HG02642 (cell line): ENCODE measurements around the gene MLLT3.
"Not testable (repeated sequence)": the region's sequence is repeated elsewhere in the genome, so short reads cannot be mapped to it uniquely, and the experiment has no call there.

Experiments used
- ATAC-seq: cut with Tn5 transposase; IDR thresholded peaks from one replicate; pipeline ENCODE4 v1.9.1; 2021; ENCODE audit warnings: mild to moderate bottlenecking; ENCODE audit not compliant: unreplicated experiment, poor library complexity

MLLT3 gene

GRCh38 chr9:20622330-20623020, at the start of gene MLLT3:
TSS of gene MLLT3 (minus strand) at chr9:20622499.
- ATAC-seq = peak; percentile 85

- no peak for ATAC-seq
Measured at GRCh38 chr9:20671635-20672034, 49.3 kb upstream of the MLLT3 start.

- no peak for ATAC-seq
Measured at GRCh38 chr9:20670395-20670794, 48.1 kb upstream of the MLLT3 start.

- ATAC-seq = no peak
Measured at GRCh38 chr9:20664501-20664900, 42.2 kb upstream of the MLLT3 start.

GRCh38 chr9:20663133-20663532, 40.8 kb upstream of the MLLT3 start:
- ATAC-seq = no peak

GRCh38 chr9:20662156-20662555, 39.9 kb upstream of the MLLT3 start:
- ATAC-seq = no peak

GRCh38 chr9:20659474-20659967, 37.2 kb upstream of the MLLT3 start:
- no peak for ATAC-seq

- ATAC-seq = no peak
Measured at GRCh38 chr9:20658677-20659473, 36.6 kb upstream of the MLLT3 start.

- ATAC-seq = not testable (repeated sequence)
Measured at GRCh38 chr9:20658246-20658667, 36.0 kb upstream of the MLLT3 start.

- no peak for ATAC-seq
Measured at GRCh38 chr9:20651939-20652338, 29.6 kb upstream of the MLLT3 start.

GRCh38 chr9:20650750-20651299, 28.5 kb upstream of the MLLT3 start:
- ATAC-seq = no peak

- no peak for ATAC-seq
Measured at GRCh38 chr9:20650313-20650712, 28.0 kb upstream of the MLLT3 start.

- ATAC-seq = no peak
Measured at GRCh38 chr9:20649381-20649780, 27.1 kb upstream of the MLLT3 start.

GRCh38 chr9:20646656-20647055, 24.4 kb upstream of the MLLT3 start:
- no peak for ATAC-seq

- no peak for ATAC-seq
Measured at GRCh38 chr9:20643660-20644059, 21.4 kb upstream of the MLLT3 start.

- no peak for ATAC-seq
Measured at GRCh38 chr9:20642045-20642444, 19.7 kb upstream of the MLLT3 start.

GRCh38 chr9:20640331-20641187, 18.3 kb upstream of the MLLT3 start:
- ATAC-seq = peak; percentile 91

- ATAC-seq = no peak
Measured at GRCh38 chr9:20636888-20637440, 14.7 kb upstream of the MLLT3 start.

- no peak for ATAC-seq
Measured at GRCh38 chr9:20634895-20635294, 12.6 kb upstream of the MLLT3 start.

GRCh38 chr9:20632705-20633104, 10.4 kb upstream of the MLLT3 start:
- no peak for ATAC-seq
